ENCODE data around the gene TNFAIP1.

The TNFAIP1 gene

GRCh38 chr17:28372945-28373274, 37.3 kb downstream of the TNFAIP1 start:
- peaks cover 14% of the 10 kb centered on the region for H3K4me1 ChIP-seq (ENCODE audit: control insufficient read depth, insufficient read depth, low read length)
- H3K27ac ChIP-seq (ENCODE audit: low read depth, low read length): no peak overlapping the region
- no peak overlapping the region for H3K9ac ChIP-seq (ENCODE audit: low read length)
- no peaks in the 10 kb centered on the region for H3K36me3 ChIP-seq (ENCODE audit: control insufficient read depth, insufficient read depth, low read length)
- H3K4me3 ChIP-seq (ENCODE audit: low read depth, low read length): peak overlapping the region; percentile 74; the same call in 1 of the 2 replicates
- H3K27me3 ChIP-seq (ENCODE audit: control insufficient read depth, insufficient read depth, low read length): peaks cover 37% of the 10 kb centered on the region
- H3K9me3 ChIP-seq (ENCODE audit: control insufficient read depth, insufficient read depth, low read depth, low read length): no peaks in the 10 kb centered on the region

- no peaks in the 10 kb centered on the region for H3K4me1 ChIP-seq (ENCODE audit: control insufficient read depth, insufficient read depth, low read length)
- no peaks in the 10 kb centered on the region for H3K9me3 ChIP-seq (ENCODE audit: control insufficient read depth, insufficient read depth, low read depth, low read length)
- no peak overlapping the region for H3K4me3 ChIP-seq (ENCODE audit: low read depth, low read length)
- no peak overlapping the region for H3K27ac ChIP-seq (ENCODE audit: low read depth, low read length)
- no peak overlapping the region for H3K9ac ChIP-seq (ENCODE audit: low read length)
- H3K27me3 ChIP-seq (ENCODE audit: control insufficient read depth, insufficient read depth, low read length): peaks cover 68% of the 10 kb centered on the region
- no peaks in the 10 kb centered on the region for H3K36me3 ChIP-seq (ENCODE audit: control insufficient read depth, insufficient read depth, low read length)
These were observed 44.5 kb downstream of the TNFAIP1 start for GRCh38 chr17:28379814-28380801.

DNA sequence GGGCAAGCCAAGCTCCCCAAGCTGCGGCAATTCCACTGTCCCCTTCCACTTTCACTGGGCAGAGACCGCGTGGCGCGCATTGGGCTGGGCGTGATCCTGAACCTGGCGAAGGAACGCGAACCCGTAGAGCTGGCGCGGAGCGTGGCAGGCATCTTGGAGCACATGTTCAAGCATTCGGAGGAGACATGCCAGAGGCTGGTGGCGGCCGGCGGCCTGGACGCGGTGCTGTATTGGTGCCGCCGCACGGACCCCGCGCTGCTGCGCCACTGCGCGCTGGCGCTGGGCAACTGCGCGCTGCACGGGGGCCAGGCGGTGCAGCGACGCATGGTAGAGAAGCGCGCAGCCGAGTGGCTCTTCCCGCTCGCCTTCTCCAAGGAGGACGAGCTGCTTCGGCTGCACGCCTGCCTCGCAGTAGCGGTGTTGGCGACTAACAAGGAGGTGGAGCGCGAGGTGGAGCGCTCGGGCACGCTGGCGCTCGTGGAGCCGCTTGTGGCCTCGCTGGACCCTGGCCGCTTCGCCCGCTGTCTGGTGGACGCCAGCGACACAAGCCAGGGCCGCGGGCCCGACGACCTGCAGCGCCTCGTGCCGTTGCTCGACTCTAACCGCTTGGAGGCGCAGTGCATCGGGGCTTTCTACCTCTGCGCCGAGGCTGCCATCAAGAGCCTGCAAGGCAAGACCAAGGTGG, 45.7 kb downstream of the TNFAIP1 start:
- H3K9me3 ChIP-seq (ENCODE audit: control insufficient read depth, insufficient read depth, low read depth, low read length): no peaks in the 10 kb centered on the region
- peak overlapping the region; percentile 55 for H3K4me3 ChIP-seq (ENCODE audit: low read depth, low read length)
- peaks cover 79% of the 10 kb centered on the region for H3K27me3 ChIP-seq (ENCODE audit: control insufficient read depth, insufficient read depth, low read length)
- H3K27ac ChIP-seq (ENCODE audit: low read depth, low read length): no peak overlapping the region
- no peaks in the 10 kb centered on the region for H3K36me3 ChIP-seq (ENCODE audit: control insufficient read depth, insufficient read depth, low read length)
- H3K4me1 ChIP-seq (ENCODE audit: control insufficient read depth, insufficient read depth, low read length): peaks cover 3% of the 10 kb centered on the region; the same call in 1 of the 2 replicates
- H3K9ac ChIP-seq (ENCODE audit: low read length): no peak overlapping the region

DNA sequence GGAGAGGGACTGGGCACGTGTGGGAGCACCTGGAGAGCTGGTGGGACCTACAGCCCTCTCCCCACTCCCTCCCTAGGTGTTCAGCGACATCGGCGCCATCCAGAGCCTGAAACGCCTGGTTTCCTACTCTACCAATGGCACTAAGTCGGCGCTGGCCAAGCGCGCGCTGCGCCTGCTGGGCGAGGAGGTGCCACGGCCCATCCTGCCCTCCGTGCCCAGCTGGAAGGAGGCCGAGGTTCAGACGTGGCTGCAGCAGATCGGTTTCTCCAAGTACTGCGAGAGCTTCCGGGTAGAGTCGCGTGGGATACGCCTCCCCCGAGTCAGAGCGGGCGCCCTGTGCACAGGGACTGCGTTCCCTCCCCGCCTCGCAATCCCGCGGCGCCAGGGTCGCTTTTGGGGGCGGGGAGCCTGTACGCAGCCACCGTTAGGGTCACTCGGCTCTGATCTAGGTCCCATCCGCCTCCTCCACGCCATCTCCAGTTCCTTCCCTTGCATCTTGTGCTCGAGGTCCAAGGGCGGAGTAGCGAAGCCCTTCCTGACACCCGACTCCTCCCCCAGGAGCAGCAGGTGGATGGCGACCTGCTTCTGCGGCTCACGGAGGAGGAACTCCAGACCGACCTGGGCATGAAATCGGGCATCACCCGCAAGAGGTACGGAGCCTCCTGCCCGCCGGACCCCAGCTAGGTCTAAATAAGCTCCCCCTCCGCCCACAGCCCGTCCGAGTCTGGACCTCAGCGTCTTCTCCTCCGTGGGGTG, 48.9 kb downstream of the TNFAIP1 start:
- H3K4me1 ChIP-seq (ENCODE audit: control insufficient read depth, insufficient read depth, low read length): peaks cover 3% of the 10 kb centered on the region; the same call in 1 of the 2 replicates
- H3K36me3 ChIP-seq (ENCODE audit: control insufficient read depth, insufficient read depth, low read length): no peaks in the 10 kb centered on the region; the same call in 1 of the 2 replicates
- H3K9me3 ChIP-seq (ENCODE audit: control insufficient read depth, insufficient read depth, low read depth, low read length): no peaks in the 10 kb centered on the region
- peak overlapping the region; percentile 69 for H3K4me3 ChIP-seq (ENCODE audit: low read depth, low read length)
- no peak overlapping the region for H3K27ac ChIP-seq (ENCODE audit: low read depth, low read length)
- H3K27me3 ChIP-seq (ENCODE audit: control insufficient read depth, insufficient read depth, low read length): peaks cover 75% of the 10 kb centered on the region
- H3K9ac ChIP-seq (ENCODE audit: low read length): peak overlapping the region; percentile 40

GRCh38 chr17:28385037-28385400, 49.5 kb downstream of the TNFAIP1 start:
- no peaks in the 10 kb centered on the region; the same call in 1 of the 2 replicates for H3K36me3 ChIP-seq (ENCODE audit: control insufficient read depth, insufficient read depth, low read length)
- peak overlapping the region; percentile 69 for H3K4me3 ChIP-seq (ENCODE audit: low read depth, low read length)
- H3K27me3 ChIP-seq (ENCODE audit: control insufficient read depth, insufficient read depth, low read length): peaks cover 69% of the 10 kb centered on the region
- no peaks in the 10 kb centered on the region for H3K9me3 ChIP-seq (ENCODE audit: control insufficient read depth, insufficient read depth, low read depth, low read length)
- H3K27ac ChIP-seq (ENCODE audit: low read depth, low read length): no peak overlapping the region
- H3K4me1 ChIP-seq (ENCODE audit: control insufficient read depth, insufficient read depth, low read length): peaks cover 3% of the 10 kb centered on the region; the same call in 1 of the 2 replicates
- no peak overlapping the region for H3K9ac ChIP-seq (ENCODE audit: low read length)

GRCh38 chr17:28385406-28385805, 49.8 kb downstream of the TNFAIP1 start:
- Histone ChIP-seq H3K4me3 (ENCODE audit: low read depth, low read length) (peak overlapping the region; percentile 69), H3K9ac (ENCODE audit: low read length) (no peak overlapping the region), H3K4me1 (ENCODE audit: control insufficient read depth, insufficient read depth, low read length) (peaks cover 3% of the 10 kb centered on the region; the same call in 1 of the 2 replicates), H3K9me3 (ENCODE audit: control insufficient read depth, insufficient read depth, low read depth, low read length) (no peaks in the 10 kb centered on the region), H3K27ac (ENCODE audit: low read depth, low read length) (no peak overlapping the region), H3K27me3 (ENCODE audit: control insufficient read depth, insufficient read depth, low read length) (peaks cover 65% of the 10 kb centered on the region), H3K36me3 (ENCODE audit: control insufficient read depth, insufficient read depth, low read length) (no peaks in the 10 kb centered on the region; the same call in 1 of the 2 replicates)

DNA sequence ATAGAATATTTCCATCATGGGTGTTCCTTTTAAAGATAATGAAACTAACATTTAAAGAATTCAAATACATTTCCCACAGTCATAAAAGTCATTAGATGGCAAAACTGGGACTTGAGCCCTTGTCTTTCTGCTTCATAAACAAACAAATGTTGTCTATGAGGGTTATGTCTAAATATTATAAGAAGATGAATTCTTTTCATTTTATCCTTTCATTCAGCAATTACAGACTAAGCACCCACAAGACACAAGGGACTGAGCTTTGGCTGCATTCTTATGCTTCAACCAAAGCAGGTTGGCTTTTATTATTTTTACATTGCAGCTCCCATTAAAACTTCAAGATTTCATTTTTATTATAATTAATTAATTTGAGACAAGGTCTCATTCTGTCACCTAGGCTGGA, 50.8 kb downstream of the TNFAIP1 start:
- Histone ChIP-seq H3K36me3 (ENCODE audit: control insufficient read depth, insufficient read depth, low read length) (no peaks in the 10 kb centered on the region; the same call in 1 of the 2 replicates), H3K9ac (ENCODE audit: low read length) (no peak overlapping the region), H3K27ac (ENCODE audit: low read depth, low read length) (no peak overlapping the region), H3K4me3 (ENCODE audit: low read depth, low read length) (no peak overlapping the region), H3K9me3 (ENCODE audit: control insufficient read depth, insufficient read depth, low read depth, low read length) (no peaks in the 10 kb centered on the region), H3K4me1 (ENCODE audit: control insufficient read depth, insufficient read depth, low read length) (peaks cover 3% of the 10 kb centered on the region; the same call in 1 of the 2 replicates), H3K27me3 (ENCODE audit: control insufficient read depth, insufficient read depth, low read length) (peaks cover 56% of the 10 kb centered on the region)

DNA sequence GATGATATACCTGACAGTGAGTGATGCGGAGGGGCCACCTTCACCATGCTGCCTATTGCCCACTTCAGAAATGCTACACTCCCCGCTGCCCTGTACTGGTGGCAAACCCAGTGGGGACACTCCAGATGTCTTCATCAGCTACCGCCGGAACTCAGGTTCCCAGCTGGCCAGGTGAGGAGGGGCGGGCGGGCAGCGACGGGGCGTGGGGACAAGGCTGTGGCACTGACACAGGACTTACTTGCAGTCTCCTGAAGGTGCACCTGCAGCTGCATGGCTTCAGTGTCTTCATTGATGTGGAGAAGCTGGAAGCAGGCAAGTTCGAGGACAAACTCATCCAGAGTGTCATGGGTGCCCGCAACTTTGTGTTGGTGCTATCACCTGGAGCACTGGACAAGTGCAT, 52.5 kb downstream of the TNFAIP1 start:
- Histone ChIP-seq H3K4me1 (ENCODE audit: control insufficient read depth, insufficient read depth, low read length) (peaks cover 8% of the 10 kb centered on the region; the same call in 1 of the 2 replicates), H3K9ac (ENCODE audit: low read length) (no peak overlapping the region), H3K36me3 (ENCODE audit: control insufficient read depth, insufficient read depth, low read length) (no peaks in the 10 kb centered on the region; the same call in 1 of the 2 replicates), H3K27ac (ENCODE audit: low read depth, low read length) (no peak overlapping the region), H3K27me3 (ENCODE audit: control insufficient read depth, insufficient read depth, low read length) (peaks cover 38% of the 10 kb centered on the region), H3K9me3 (ENCODE audit: control insufficient read depth, insufficient read depth, low read depth, low read length) (no peaks in the 10 kb centered on the region), H3K4me3 (ENCODE audit: low read depth, low read length) (no peak overlapping the region)

- Histone ChIP-seq H3K4me3 (ENCODE audit: low read depth, low read length) (no peak overlapping the region), H3K27ac (ENCODE audit: low read depth, low read length) (no peak overlapping the region), H3K9me3 (ENCODE audit: control insufficient read depth, insufficient read depth, low read depth, low read length) (no peaks in the 10 kb centered on the region), H3K9ac (ENCODE audit: low read length) (no peak overlapping the region), H3K4me1 (ENCODE audit: control insufficient read depth, insufficient read depth, low read length) (peaks cover 9% of the 10 kb centered on the region), H3K27me3 (ENCODE audit: control insufficient read depth, insufficient read depth, low read length) (peaks cover 18% of the 10 kb centered on the region), H3K36me3 (ENCODE audit: control insufficient read depth, insufficient read depth, low read length) (no peaks in the 10 kb centered on the region; the same call in 1 of the 2 replicates)
These were observed 54.6 kb downstream of the TNFAIP1 start for GRCh38 chr17:28390141-28390540.

GRCh38 chr17:28390563-28390962, 55.0 kb downstream of the TNFAIP1 start:
- Histone ChIP-seq H3K27ac (ENCODE audit: low read depth, low read length) (no peak overlapping the region), H3K9me3 (ENCODE audit: control insufficient read depth, insufficient read depth, low read depth, low read length) (no peaks in the 10 kb centered on the region), H3K4me1 (ENCODE audit: control insufficient read depth, insufficient read depth, low read length) (peaks cover 8% of the 10 kb centered on the region), H3K4me3 (ENCODE audit: low read depth, low read length) (no peak overlapping the region), H3K36me3 (ENCODE audit: control insufficient read depth, insufficient read depth, low read length) (no peaks in the 10 kb centered on the region; the same call in 1 of the 2 replicates), H3K9ac (ENCODE audit: low read length) (no peak overlapping the region), H3K27me3 (ENCODE audit: control insufficient read depth, insufficient read depth, low read length) (peaks cover 14% of the 10 kb centered on the region)
